Measurements from ENCODE around the gene FAR1. TPM values are rescaled to one million over a fixed set of nuclear protein-coding genes. Genes with fewer than 3 reads are reported as not detected.
A peak's percentile ranks its signal among the peaks of the same experiment; 100 is the strongest.

Gene FAR1
- total and polyA plus RNA-seq, 12 donors: 13.7 to 51.0 (median 37.9) TPM

DNA sequence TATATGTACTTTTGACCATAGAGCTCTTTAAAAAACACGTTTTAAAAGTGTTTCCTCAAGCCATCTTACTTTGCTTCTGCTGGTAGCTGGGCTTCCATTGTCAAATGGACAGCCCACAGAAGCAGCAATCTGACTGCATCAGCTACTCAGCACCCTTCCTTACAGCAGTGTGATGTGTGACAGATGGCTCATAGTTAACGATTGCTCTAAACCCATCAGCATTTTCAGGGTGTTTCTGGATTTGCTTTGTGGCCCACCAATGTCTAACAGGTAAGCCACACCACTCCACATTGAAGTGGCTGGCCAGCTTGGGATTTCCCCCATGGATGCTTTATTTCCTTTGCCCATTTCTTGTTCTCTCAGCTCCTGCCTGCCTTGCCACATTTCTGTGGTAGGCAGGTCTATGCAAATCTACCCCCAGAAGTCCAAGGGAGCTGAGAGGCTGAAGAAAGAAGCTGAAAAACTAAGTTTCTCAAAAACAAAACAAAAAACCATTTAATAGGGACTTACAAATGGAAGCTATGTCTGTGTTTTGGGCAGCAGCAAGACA, 7.3 kb upstream of the FAR1 start:
- TF ChIP-seq POLR2A (IDR thresholded peaks at IDR 0.05): no peak
- TF ChIP-seq CTCF (IDR thresholded peaks at IDR 0.05): no peak
- no peak overlapping the region for H3K4me3 ChIP-seq
- intact Hi-C loops (cut with DNase I): no loop called here
- DNase-seq: no peak
- no peak overlapping the region for H3K27ac ChIP-seq
- no peaks in the 10 kb centered on the region for H3K36me3 ChIP-seq (replicated peaks in 1 of 2)
- H3K27me3 ChIP-seq: no peaks in the 10 kb centered on the region
- WGBS, 4 donors: 24 to 49% (median 47%) methylated on average over 2 of the region's 2 CpGs
- no peaks in the 10 kb centered on the region for H3K9me3 ChIP-seq (replicated peaks in 1 of 3)
- no peaks in the 10 kb centered on the region for H3K4me1 ChIP-seq (replicated peaks in 1 of 2)

DNA sequence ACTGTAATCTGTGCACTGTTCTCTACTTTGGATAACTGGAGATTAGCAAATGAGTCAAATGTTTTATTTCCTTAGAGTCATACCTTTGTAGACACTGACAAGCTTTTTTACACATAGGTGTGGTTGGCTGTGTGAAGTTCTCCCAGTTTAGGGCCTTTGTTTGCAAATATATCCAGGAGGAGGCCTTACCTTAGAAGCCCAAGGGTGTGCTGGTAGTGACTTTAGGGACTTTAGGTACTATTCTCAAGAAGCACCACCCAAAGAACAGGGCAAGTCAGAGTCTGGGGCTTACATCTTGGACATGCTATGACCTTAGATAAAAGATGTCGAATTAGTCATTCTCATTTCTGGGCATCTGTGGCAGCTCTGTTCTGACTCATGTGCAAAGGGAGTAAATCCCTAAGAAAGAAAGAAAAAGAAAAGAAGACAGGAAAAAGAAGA, 4.8 kb upstream of the FAR1 start:
- H3K9me3 ChIP-seq (replicated peaks in 1 of 3): no peaks in the 10 kb centered on the region
- H3K4me1 ChIP-seq (replicated peaks in 1 of 2): peaks cover 0 to 7% of the 10 kb centered on the region in 2 donors
- no peak overlapping the region for H3K4me3 ChIP-seq
- no peak for TF ChIP-seq CTCF (IDR thresholded peaks at IDR 0.05)
- TF ChIP-seq POLR2A (IDR thresholded peaks at IDR 0.05): no peak
- WGBS, 4 donors: 38 to 50% (median 46%) methylated on average over 1 of the region's 1 CpG
- H3K27ac ChIP-seq: no peak overlapping the region
- intact Hi-C loops (cut with DNase I): no loop called here
- H3K36me3 ChIP-seq (replicated peaks in 1 of 2): no peaks in the 10 kb centered on the region
- peak in 3 of 7 donors; percentile 16 to 17 (median 17) for DNase-seq
- H3K27me3 ChIP-seq: no peaks in the 10 kb centered on the region

DNA sequence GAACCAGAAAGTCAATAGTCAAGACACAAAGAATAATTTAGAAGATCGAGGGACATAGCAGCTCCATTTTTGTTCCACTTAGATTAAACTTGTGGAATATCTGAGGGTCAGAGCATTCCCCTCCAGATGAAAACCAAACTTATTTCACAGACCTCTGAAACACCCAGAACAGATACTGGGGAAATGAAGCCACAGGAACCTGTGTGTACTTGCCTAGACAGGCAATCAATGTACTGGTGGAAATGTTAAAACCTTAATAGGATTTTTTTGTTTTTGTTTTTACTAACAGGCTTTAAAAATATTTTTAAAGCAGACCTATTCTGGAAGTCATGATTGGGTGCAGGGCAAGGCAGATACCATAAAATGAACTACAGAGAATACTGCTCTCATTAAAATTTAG, 4.1 kb upstream of the FAR1 start:
- no peaks in the 10 kb centered on the region for H3K36me3 ChIP-seq (replicated peaks in 1 of 2)
- no peak overlapping the region for H3K4me3 ChIP-seq
- WGBS, 4 donors: 73 to 86% (median 80%) methylated on average over 1 of the region's 1 CpG
- TF ChIP-seq CTCF (IDR thresholded peaks at IDR 0.05): no peak
- no peak for TF ChIP-seq POLR2A (IDR thresholded peaks at IDR 0.05)
- intact Hi-C loops (cut with DNase I): no loop called here
- no peaks in the 10 kb centered on the region for H3K27me3 ChIP-seq
- DNase-seq: no peak
- H3K4me1 ChIP-seq (replicated peaks in 1 of 2): peaks cover 1 to 8% of the 10 kb centered on the region in 2 donors
- H3K9me3 ChIP-seq (replicated peaks in 1 of 3): no peaks in the 10 kb centered on the region
- H3K27ac ChIP-seq: no peak overlapping the region

DNA sequence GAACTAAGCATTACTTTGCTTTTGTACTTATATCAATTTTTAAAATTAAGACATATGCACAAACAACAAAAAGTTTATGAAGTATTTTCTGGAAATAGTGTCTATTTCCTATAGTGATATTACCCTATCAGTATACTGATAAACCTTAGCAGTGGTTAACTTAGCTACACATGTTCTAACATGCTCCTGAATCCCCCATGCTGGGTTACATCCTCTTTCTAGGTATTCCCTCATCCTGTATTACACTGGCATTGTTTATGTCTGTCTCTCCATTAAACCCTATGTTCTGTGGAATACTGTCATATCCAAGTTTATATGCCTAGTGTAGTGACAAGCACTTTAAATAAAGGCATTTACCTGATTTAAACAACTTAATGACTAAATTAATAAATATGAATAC, 1.8 kb upstream of the FAR1 start:
- H3K27me3 ChIP-seq: no peaks in the 10 kb centered on the region
- H3K27ac ChIP-seq: no peak overlapping the region
- H3K4me3 ChIP-seq: no peak overlapping the region
- no peak for DNase-seq
- no peaks in the 10 kb centered on the region for H3K9me3 ChIP-seq (replicated peaks in 1 of 3)
- peaks cover 15 to 32% of the 10 kb centered on the region in 2 donors for H3K4me1 ChIP-seq (replicated peaks in 1 of 2)
- TF ChIP-seq CTCF (IDR thresholded peaks at IDR 0.05): no peak
- TF ChIP-seq POLR2A (IDR thresholded peaks at IDR 0.05): no peak
- H3K36me3 ChIP-seq (replicated peaks in 1 of 2): no peaks in the 10 kb centered on the region
- intact Hi-C loops (cut with DNase I): no loop called here

All from adrenal gland (tissue), 12 donors.